WTC11 (cell line): ENCODE data around the gene BET1.

Experiments
- ATF2 ChIP-seq: sonication (generic); formaldehyde crosslinking; IDR thresholded peaks from 2 replicates; pipeline ENCODE4 v1.8.1; 2022; ENCODE audit warnings: low read depth, missing genetic modification reagents, borderline replicate concordance
- CTCF ChIP-seq: fragments of 200-600 bp; IDR thresholded peaks from 2 replicates; pipeline ENCODE4 v1.8.0; 2022; ENCODE audit warnings: antibody characterized with exemption
- ESRRA ChIP-seq: sonication (generic); formaldehyde crosslinking; IDR thresholded peaks from 2 replicates; pipeline ENCODE4 v1.8.1; 2022; ENCODE audit warnings: mild to moderate bottlenecking, missing genetic modification reagents, borderline replicate concordance
- FOXK1 ChIP-seq: sonication (generic); formaldehyde crosslinking; IDR thresholded peaks from 2 replicates; pipeline ENCODE4 v1.8.0; 2022; ENCODE audit warnings: mild to moderate bottlenecking, moderate library complexity, missing genetic modification reagents
- FOXP4 ChIP-seq: sonication (generic); formaldehyde crosslinking; IDR thresholded peaks from 2 replicates; pipeline ENCODE4 v1.8.0; 2022; ENCODE audit warnings: mild to moderate bottlenecking, missing genetic modification reagents
- RORB ChIP-seq: fragments of 250-450 bp; sonication (Bioruptor Pico); IDR thresholded peaks from 2 replicates; pipeline ENCODE4 v1.9.0; 2021; ENCODE audit warnings: mild to moderate bottlenecking
- USF2 ChIP-seq: sonication (generic); formaldehyde crosslinking; IDR thresholded peaks from 2 replicates; pipeline ENCODE4 v1.8.1; 2023; ENCODE audit warnings: mild to moderate bottlenecking, missing genetic modification reagents, moderate library complexity
- ZNF425 ChIP-seq: fragments of 250-450 bp; sonication (Bioruptor Pico); conservative IDR thresholded peaks from 2 replicates; pipeline ENCODE4 v1.9.0; 2021; ENCODE audit warnings: mild to moderate bottlenecking

GRCh38 chr7:93944673-93945072, 59.5 kb downstream of the BET1 start:
- TF ChIP-seq ZNF425 (CRISPR knock-in tag) = no peak
- TF ChIP-seq CTCF = no peak
- TF ChIP-seq USF2 = no peak
- TF ChIP-seq ATF2 (CRISPR knock-in tag) = no peak
- no peak for TF ChIP-seq FOXK1
- TF ChIP-seq RORB (CRISPR knock-in tag) = no peak
- no peak for TF ChIP-seq ESRRA (CRISPR knock-in tag)
- TF ChIP-seq FOXP4 = no peak
